MG63 (cell line): Measurements from ENCODE around the gene POU2F2. TPM values are rescaled to one million over a fixed set of nuclear protein-coding genes. Genes with fewer than 3 reads are reported as not detected.
A peak's percentile ranks its signal among the peaks of the same experiment; 100 is the strongest.

Source experiments
- DNase-seq: peaks from one replicate; pipeline ENCODE4 v3.0.0-alpha.2; 2020
- H3K27me3 ChIP-seq: fragments of 250-450 bp; sonication (Bioruptor Pico); 2 replicates; pipeline ENCODE4 v1.5.1; 2020; ENCODE audit warnings: mild to moderate bottlenecking, moderate library complexity
- H3K36me3 ChIP-seq: fragments of 250-450 bp; sonication (Bioruptor Pico); 2 replicates; pipeline ENCODE4 v1.5.1; 2020; ENCODE audit warnings: mild to moderate bottlenecking, moderate library complexity
- H3K4me3 ChIP-seq: fragments of 250-450 bp; sonication (Bioruptor Pico); 2 replicates; pipeline ENCODE4 v1.5.1; 2020; ENCODE audit warnings: mild to moderate bottlenecking, moderate library complexity
- H3K9me3 ChIP-seq: fragments of 250-450 bp; sonication (Bioruptor Pico); 2 replicates; pipeline ENCODE4 v1.5.1; 2020; ENCODE audit warnings: mild to moderate bottlenecking, moderate library complexity
- total RNA-seq: library from RNA; depleted of rRNA; stranded (reverse); fragments of >200 nt; shearing (Covaris generic); gene quantifications from 2 replicates; pipeline ENCODE4 v1.2.3, GENCODE V29; 2014; ENCODE audit warnings: low replicate concordance

Gene POU2F2
- total RNA-seq, 1 experiment from 2014 or later: not detected

- Histone ChIP-seq H3K27me3 (no peaks in the 10 kb centered on the region), H3K9me3 (no peaks in the 10 kb centered on the region), H3K4me3 (no peak overlapping the region), H3K36me3 (peaks cover 71% of the 10 kb centered on the region)
- DNase-seq: no peak
These were observed 50.6 kb downstream of the POU2F2 start for GRCh38 chr19:42081584-42082203.

GRCh38 chr19:42080764-42081375, 51.4 kb downstream of the POU2F2 start:
- Histone ChIP-seq H3K9me3 (no peaks in the 10 kb centered on the region), H3K27me3 (no peaks in the 10 kb centered on the region), H3K36me3 (peaks cover 71% of the 10 kb centered on the region), H3K4me3 (no peak overlapping the region)
- DNase-seq: no peak

- Histone ChIP-seq H3K27me3 (no peaks in the 10 kb centered on the region), H3K36me3 (peaks cover 71% of the 10 kb centered on the region), H3K4me3 (no peak overlapping the region), H3K9me3 (no peaks in the 10 kb centered on the region)
- no peak for DNase-seq
These were observed 52.1 kb downstream of the POU2F2 start for GRCh38 chr19:42079886-42080763.

GRCh38 chr19:42079276-42079669, 53.0 kb downstream of the POU2F2 start:
- DNase-seq: no peak
- Histone ChIP-seq H3K27me3 (no peaks in the 10 kb centered on the region), H3K4me3 (no peak overlapping the region), H3K9me3 (no peaks in the 10 kb centered on the region), H3K36me3 (peaks cover 70% of the 10 kb centered on the region)

- H3K9me3 ChIP-seq: no peaks in the 10 kb centered on the region
- DNase-seq: no peak
- peaks cover 64% of the 10 kb centered on the region for H3K36me3 ChIP-seq
- no peak overlapping the region for H3K4me3 ChIP-seq
- H3K27me3 ChIP-seq: no peaks in the 10 kb centered on the region
These were observed 53.5 kb downstream of the POU2F2 start for GRCh38 chr19:42078538-42079275.

- peak overlapping the region; percentile 71; the same call in 1 of the 2 replicates for H3K4me3 ChIP-seq
- H3K36me3 ChIP-seq: peaks cover 59% of the 10 kb centered on the region
- DNase-seq: no peak
- H3K27me3 ChIP-seq: no peaks in the 10 kb centered on the region
- H3K9me3 ChIP-seq: no peaks in the 10 kb centered on the region
These were observed 54.2 kb downstream of the POU2F2 start for GRCh38 chr19:42078058-42078457.

- no peaks in the 10 kb centered on the region for H3K27me3 ChIP-seq
- DNase-seq: no peak
- peak overlapping the region; percentile 71 for H3K4me3 ChIP-seq
- peaks cover 44% of the 10 kb centered on the region for H3K36me3 ChIP-seq
- H3K9me3 ChIP-seq: no peaks in the 10 kb centered on the region
These were observed 55.8 kb downstream of the POU2F2 start for GRCh38 chr19:42076380-42076944.

GRCh38 chr19:42075616-42076379, 56.4 kb downstream of the POU2F2 start, which contains the start of gene ZNF574:
TSS of gene ZNF574 (plus strand) at chr19:42076166. CDS start at chr19:42078607, 2,441 bp downstream.
- Histone ChIP-seq H3K9me3 (no peaks in the 10 kb centered on the region), H3K36me3 (peaks cover 37% of the 10 kb centered on the region), H3K4me3 (peak within 1 kb of the TSS; percentile 71), H3K27me3 (no peaks in the 10 kb centered on the region)
- peak; percentile 99 for DNase-seq

- Histone ChIP-seq H3K9me3 (no peaks in the 10 kb centered on the region), H3K4me3 (peak overlapping the region; percentile 71), H3K36me3 (peaks cover 32% of the 10 kb centered on the region), H3K27me3 (no peaks in the 10 kb centered on the region)
- DNase-seq: no peak
These were observed 57.0 kb downstream of the POU2F2 start for GRCh38 chr19:42075364-42075615.

GRCh38 chr19:42074513-42075363, 57.5 kb downstream of the POU2F2 start:
- Histone ChIP-seq H3K27me3 (no peaks in the 10 kb centered on the region), H3K4me3 (peak overlapping the region; percentile 71), H3K36me3 (peaks cover 27% of the 10 kb centered on the region), H3K9me3 (no peaks in the 10 kb centered on the region)
- peak; percentile 45 for DNase-seq

- Histone ChIP-seq H3K36me3 (no peaks in the 10 kb centered on the region), H3K9me3 (no peaks in the 10 kb centered on the region), H3K4me3 (no peak overlapping the region), H3K27me3 (peaks cover 12% of the 10 kb centered on the region)
- no peak for DNase-seq
These were observed 61.0 kb downstream of the POU2F2 start for GRCh38 chr19:42071247-42071646.

GRCh38 chr19:42069619-42070351, 62.5 kb downstream of the POU2F2 start, which contains the start of gene GRIK5:
TSS of gene GRIK5 (minus strand) at chr19:42070206. CDS start at chr19:42065770, 4,436 bp downstream.
- DNase-seq: no peak
- Histone ChIP-seq H3K36me3 (no peaks in the 10 kb centered on the region), H3K9me3 (no peaks in the 10 kb centered on the region), H3K27me3 (peaks cover 12% of the 10 kb centered on the region), H3K4me3 (no peak within 1 kb of the TSS)

- Histone ChIP-seq H3K36me3 (no peaks in the 10 kb centered on the region), H3K27me3 (peaks cover 12% of the 10 kb centered on the region), H3K9me3 (no peaks in the 10 kb centered on the region), H3K4me3 (no peak overlapping the region)
- DNase-seq: no peak
These were observed 63.3 kb downstream of the POU2F2 start for GRCh38 chr19:42068756-42069571.

GRCh38 chr19:42068361-42068755, 63.9 kb downstream of the POU2F2 start:
- no peak overlapping the region for H3K4me3 ChIP-seq
- no peak for DNase-seq
- no peaks in the 10 kb centered on the region for H3K9me3 ChIP-seq
- peaks cover 12% of the 10 kb centered on the region for H3K27me3 ChIP-seq
- no peaks in the 10 kb centered on the region for H3K36me3 ChIP-seq
